ENCODE results near the gene ABHD2.

The ABHD2 gene

DNA sequence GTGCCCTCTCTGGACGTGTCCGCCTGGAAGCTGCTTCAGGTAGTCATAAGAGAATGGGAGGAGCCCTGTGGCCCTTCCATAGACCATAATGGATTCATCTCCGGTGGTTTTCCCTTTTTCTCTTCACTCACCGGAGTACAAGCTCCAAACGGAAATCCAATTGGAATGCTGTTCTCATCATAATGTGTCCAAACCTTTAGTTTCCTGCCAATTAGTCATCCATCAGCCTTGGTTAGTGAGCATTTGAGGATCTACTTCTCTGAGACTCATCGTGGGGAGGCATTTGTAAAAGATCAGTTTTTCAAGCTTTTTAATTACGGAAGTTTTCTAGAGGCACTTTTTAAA, 34.9 kb downstream of the ABHD2 start:
- no peaks in the 10 kb centered on the region for H3K4me1 Mint-ChIP-seq
- H3K27me3 Mint-ChIP-seq (ENCODE audit: low read depth) = no peaks in the 10 kb centered on the region
- TF ChIP-seq, protein P1, sequence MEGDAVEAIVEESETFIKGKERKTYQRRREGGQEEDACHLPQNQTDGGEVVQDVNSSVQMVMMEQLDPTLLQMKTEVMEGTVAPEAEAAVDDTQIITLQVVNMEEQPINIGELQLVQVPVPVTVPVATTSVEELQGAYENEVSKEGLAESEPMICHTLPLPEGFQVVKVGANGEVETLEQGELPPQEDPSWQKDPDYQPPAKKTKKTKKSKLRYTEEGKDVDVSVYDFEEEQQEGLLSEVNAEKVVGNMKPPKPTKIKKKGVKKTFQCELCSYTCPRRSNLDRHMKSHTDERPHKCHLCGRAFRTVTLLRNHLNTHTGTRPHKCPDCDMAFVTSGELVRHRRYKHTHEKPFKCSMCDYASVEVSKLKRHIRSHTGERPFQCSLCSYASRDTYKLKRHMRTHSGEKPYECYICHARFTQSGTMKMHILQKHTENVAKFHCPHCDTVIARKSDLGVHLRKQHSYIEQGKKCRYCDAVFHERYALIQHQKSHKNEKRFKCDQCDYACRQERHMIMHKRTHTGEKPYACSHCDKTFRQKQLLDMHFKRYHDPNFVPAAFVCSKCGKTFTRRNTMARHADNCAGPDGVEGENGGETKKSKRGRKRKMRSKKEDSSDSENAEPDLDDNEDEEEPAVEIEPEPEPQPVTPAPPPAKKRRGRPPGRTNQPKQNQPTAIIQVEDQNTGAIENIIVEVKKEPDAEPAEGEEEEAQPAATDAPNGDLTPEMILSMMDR (IDR thresholded peaks at IDR 0.05; ENCODE audit: unreplicated experiment in 3 of 3) = no peak

DNA sequence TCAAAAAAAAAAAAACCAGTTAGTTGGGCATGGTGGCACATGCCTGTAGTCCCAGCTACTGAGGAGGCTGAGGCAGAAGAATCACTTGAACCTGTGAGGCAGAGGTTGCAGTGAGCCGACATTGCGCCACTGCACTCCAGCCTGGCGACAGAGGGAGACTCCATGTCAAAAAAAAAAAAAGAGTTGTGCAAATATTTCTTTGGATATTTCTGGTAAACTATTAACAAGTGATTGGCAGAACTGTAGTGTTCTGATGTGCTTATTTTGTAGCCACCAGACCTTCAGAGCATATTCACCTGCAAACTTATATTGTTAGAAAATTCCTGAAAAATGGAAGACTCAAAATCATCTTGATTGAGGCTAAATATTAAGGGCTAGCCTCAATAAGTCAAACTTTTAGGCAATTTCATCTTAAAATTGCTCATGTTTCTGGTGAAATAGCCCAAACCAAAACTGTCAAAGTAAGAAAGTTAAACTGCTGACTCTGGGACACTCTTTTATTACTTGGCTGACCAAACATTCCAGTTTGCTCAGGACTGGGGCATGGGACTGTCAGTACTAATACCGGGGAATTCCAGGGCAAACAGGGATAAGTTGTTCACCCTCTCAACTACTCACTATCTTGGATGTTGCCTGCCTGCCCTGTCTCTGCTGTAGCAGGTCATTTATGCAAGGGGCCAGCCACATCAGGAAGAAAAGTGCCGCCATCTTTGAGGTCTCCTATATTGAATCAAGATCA, 37.0 kb downstream of the ABHD2 start:
- TF ChIP-seq, protein P1 (IDR thresholded peaks at IDR 0.05; ENCODE audit: unreplicated experiment in 3 of 3) = no peak
- Mint-ChIP-seq H3K4me3 (no peak overlapping the region), H3K4me1 (no peaks in the 10 kb centered on the region), H3K27ac (no peak overlapping the region), H3K9me3 (no peaks in the 10 kb centered on the region), H3K36me3 (ENCODE audit: low read depth) (peaks cover 28% of the 10 kb centered on the region), H3K27me3 (ENCODE audit: low read depth) (no peaks in the 10 kb centered on the region)

More for the DNA sequence above, 34.9 kb downstream of the ABHD2 start:
- Mint-ChIP-seq H3K4me3 (no peak overlapping the region), H3K9me3 (no peaks in the 10 kb centered on the region), H3K27ac (no peak overlapping the region), H3K36me3 (ENCODE audit: low read depth) (peaks cover 39% of the 10 kb centered on the region)

DNA sequence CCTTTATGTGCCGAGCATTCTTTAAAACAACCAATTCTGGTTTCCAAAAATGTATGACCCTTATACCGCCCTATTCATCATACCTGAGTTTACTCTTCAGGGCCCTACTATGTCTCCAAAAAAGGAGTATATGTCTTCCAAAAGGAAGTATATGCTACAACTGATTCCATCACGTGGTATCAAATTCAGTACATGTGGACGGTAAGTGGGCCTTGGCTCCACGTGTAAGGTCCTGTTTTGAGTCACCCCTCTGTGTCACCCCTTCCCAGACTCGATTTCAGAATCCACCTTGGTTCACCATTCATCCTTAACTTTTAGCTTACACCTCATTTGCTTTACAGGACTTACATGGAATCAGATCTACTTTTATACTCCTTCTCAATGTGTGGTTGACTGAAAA, 37.8 kb downstream of the ABHD2 start:
- TF ChIP-seq, protein P1 (IDR thresholded peaks at IDR 0.05; ENCODE audit: unreplicated experiment in 3 of 3) = no peak
- no peaks in the 10 kb centered on the region for H3K27me3 Mint-ChIP-seq (ENCODE audit: low read depth)
- no peak overlapping the region for H3K27ac Mint-ChIP-seq
- peaks cover 27% of the 10 kb centered on the region for H3K36me3 Mint-ChIP-seq (ENCODE audit: low read depth)
- H3K4me3 Mint-ChIP-seq = no peak overlapping the region
- H3K9me3 Mint-ChIP-seq = no peaks in the 10 kb centered on the region
- no peaks in the 10 kb centered on the region for H3K4me1 Mint-ChIP-seq

DNA sequence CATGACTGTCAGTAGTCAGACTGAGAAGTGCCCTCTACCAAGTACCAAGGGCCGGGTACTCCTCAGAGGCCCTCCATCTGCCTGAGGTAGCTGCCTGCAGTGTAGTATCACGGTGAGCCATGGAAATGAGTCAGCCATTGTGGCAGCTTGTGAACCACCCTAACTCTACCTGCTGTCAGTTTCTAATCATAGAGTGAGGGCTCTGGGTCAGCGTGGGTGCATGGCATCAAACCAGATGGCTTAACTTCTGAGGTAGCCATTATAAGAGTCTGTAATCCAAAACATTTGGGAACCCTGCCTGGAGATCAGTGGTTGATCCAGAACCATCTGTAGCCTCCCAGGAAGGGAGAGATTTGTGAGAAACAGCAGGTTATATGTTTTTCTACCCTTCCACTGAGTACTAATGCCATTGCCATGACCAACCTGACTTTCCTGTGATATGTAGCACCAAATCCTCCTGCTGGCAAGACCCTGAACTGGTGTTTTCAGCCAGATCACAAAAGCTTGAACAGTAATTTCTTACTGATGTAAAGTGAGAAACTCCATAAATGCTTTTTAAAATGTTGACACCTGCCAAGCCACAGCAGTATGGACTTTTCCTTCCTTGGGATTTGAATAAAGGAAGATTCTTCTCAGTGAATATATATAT, 38.9 kb downstream of the ABHD2 start:
- H3K27ac Mint-ChIP-seq = no peak overlapping the region
- peaks cover 23% of the 10 kb centered on the region for H3K36me3 Mint-ChIP-seq (ENCODE audit: low read depth)
- no peaks in the 10 kb centered on the region for H3K27me3 Mint-ChIP-seq (ENCODE audit: low read depth)
- TF ChIP-seq, protein P1 (IDR thresholded peaks at IDR 0.05; ENCODE audit: unreplicated experiment in 3 of 3) = no peak
- H3K4me3 Mint-ChIP-seq = no peak overlapping the region
- no peaks in the 10 kb centered on the region for H3K9me3 Mint-ChIP-seq
- no peaks in the 10 kb centered on the region for H3K4me1 Mint-ChIP-seq

DNA sequence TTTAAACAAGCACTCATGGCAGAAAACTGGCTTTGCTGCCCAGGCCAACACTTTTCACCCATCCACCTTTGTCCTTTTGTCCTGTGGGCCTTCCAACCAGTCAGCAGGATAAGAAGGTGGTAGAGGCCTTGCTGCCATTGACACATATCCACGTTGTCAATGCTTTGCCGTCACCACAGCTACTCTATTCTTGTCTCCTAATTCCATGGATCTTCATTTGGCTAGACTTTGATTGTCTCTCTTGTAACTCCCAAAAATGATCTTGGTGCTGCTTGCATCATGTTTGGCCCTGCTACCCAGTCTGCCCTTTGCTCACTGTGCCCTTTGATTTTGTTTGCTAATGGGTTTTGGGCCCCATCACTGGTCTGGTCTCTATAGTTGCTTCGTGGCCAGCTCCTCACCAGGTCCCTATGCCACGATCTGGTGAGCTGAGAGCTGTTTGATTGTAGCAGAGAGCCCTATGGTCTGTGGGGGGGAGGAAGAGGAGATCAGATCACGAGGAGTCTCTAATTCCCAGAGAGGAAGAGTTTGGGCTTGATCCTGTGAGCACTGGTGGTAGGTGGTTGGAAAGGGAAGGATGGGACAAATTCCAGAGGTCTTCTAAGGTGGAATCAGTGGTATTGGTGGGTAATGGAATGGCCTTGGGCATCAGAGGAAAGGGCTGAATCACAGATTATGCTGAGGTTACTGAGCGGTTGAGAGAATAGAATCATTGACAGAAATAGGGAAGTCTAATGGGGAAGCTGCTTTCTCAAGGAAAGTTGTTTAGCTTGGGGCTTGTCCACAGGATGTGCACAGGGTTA, 40.3 kb downstream of the ABHD2 start:
- TF ChIP-seq, protein P1 (IDR thresholded peaks at IDR 0.05; ENCODE audit: unreplicated experiment in 3 of 3) = no peak
- Mint-ChIP-seq H3K27ac (no peak overlapping the region), H3K27me3 (ENCODE audit: low read depth) (no peaks in the 10 kb centered on the region), H3K4me3 (no peak overlapping the region), H3K9me3 (no peaks in the 10 kb centered on the region), H3K36me3 (ENCODE audit: low read depth) (peaks cover 23% of the 10 kb centered on the region), H3K4me1 (peaks cover 5% of the 10 kb centered on the region)
